Measurements from ENCODE around the gene HINT1.
"Not testable (repeated sequence)": the region's sequence is repeated elsewhere in the genome, so short reads cannot be mapped to it uniquely, and the experiment has no call there.

- TF ChIP-seq CTCF, POLR2A (IDR thresholded peaks at IDR 0.05): not testable (repeated sequence)
Observed at GRCh38 chr5:131127244-131127643, 37.8 kb downstream of the HINT1 start.

Data from Peyer's patch (tissue), 4 donors.